Forelimb muscle (tissue), 1 donor: Measurements from ENCODE around the gene EGR1. TPM values are rescaled to one million over a fixed set of nuclear protein-coding genes. Genes with fewer than 3 reads are reported as not detected.

Source experiments
- DNase-seq: peaks from one replicate; pipeline ENCODE4 v3.0.0-alpha.2; 2013; ENCODE audit warnings: low read depth
- polyA plus RNA-seq: library from polyadenylated mRNA; unstranded; fragments of 120-200 nt; gene quantifications from one replicate; pipeline ENCODE4 v1.2.1, GENCODE V29; 2013; ENCODE audit not compliant: insufficient read length

The EGR1 gene
- polyA plus RNA-seq, 1 donor = 152 TPM

DNA sequence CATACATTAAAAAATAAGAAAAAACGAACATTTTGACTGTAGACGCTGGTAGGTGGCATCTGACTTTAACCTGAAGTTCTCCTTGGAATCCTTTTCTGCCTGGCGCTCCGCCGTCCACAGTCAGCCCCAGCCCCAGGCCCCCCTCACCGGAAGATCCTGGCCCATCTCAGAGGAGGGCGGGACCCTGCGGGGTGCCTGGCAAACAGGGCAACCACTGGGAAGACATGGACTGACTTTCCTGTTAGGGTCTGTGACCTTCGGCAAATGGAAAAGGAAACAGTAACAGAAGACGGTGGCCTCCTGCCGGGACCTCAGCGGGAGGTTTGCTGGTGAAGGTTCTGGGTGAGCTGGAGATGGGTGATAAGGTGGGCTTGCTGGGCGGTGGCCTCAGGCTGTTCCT, 11.7 kb upstream of the EGR1 start:
- DNase-seq = no peak

DNA sequence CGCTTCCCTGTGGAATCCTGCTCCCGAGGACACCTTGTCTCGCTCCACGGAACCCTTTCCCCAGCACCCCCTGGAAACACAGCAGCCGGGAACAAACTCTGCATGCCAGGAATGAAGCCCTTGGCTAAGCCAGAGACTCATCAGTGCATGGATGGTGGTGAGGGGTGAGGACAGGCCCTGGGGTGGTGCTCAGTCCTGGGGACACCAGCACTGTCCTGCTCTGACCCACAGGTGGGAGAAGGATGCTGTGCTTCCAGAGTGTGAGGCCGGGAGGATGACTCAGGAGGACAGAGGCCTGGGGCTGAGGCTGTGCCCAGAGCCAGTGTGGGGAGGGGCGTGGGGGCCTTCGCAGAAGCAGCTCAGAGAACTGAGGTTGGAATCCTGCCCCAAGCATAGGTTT, 11.2 kb upstream of the EGR1 start:
- no peak for DNase-seq

DNA sequence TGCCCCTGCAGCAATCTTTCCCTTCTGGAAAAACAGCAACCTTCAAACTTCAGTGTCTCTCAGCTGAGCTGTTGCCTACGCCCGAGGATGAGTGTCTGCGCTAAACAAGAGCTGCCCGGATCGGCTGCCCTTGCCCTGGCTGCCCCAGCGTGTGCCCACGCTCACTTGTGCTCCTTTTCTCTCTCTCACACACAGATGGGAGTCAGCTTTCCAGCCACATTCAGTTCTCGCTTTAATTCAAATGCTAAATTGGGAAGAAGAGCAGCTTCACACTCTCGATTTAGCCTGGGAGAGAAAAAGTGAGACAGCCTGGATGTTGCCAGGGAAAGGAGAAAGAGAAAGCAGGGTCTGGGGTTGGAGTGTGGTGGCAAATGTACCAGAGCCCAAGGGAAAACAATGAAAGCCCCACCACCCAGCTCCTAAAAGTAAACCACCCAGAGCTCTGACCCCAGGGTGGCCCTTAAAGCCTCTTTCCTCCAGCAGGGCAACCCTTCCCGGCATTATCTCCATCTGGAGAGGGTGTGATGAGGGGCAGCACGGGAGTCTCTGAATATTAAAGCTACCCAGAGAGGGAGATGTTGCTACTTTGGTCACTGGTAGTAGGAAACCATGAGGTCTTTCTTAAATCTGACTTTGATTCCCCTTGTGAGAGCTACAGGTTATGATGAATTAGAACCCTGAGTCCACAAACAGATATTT, 9.9 kb upstream of the EGR1 start:
- DNase-seq = no peak

DNA sequence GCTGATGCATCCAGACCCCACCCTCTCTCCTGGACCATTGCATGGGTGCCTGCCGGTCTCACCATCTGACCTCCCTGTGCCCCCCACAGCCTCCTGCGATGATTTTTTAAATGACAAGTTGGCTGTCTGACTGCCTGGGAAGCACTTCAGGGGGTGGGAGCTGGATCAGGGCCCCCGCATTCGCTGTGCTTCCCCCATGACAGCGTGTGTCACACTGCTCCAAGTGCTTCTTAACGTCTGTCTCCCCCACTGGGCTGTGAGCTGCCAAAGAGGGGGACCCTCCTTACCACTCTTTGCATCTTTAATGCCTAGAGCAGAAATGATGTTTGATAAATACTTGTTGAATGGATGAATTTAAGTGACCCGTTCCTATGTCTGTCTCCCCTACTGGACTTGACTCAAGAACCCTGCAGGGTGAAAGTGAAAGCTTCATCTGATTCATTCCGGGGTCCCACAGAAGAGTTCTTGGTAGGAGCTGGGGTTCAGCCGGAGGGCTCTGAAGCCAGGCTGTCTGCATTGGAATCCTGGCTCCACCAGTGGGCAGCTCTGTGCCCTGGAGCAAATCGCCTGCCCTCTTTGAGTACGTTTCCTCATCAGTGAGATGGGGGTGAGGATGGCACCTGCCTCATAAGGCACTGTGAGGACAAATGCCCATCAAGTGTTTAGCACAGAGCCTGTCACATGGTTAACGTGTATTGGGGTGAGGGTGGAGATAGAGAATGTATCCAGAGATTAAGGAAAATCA, 7.6 kb upstream of the EGR1 start:
- DNase-seq = no peak

DNA sequence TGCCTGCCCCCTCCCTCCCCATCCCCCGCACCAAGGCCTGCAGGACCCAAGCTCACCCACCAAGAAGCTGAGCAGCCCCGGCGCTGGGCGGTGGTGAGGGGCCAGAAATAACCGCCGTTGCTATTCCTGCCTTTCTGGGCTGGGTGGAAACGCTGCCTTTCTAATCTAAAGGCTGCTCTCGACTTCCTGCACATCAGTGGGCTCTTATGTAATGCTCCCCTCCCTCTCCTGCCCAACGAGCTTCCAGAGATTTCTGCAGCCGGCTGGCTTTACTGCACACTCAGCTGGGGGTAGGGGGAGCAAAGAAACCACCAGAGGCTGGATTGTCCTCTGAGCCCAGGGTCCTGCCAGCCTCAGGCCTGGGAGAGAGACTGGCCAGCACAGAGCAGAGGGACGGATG, 6.9 kb upstream of the EGR1 start:
- no peak for DNase-seq

DNA sequence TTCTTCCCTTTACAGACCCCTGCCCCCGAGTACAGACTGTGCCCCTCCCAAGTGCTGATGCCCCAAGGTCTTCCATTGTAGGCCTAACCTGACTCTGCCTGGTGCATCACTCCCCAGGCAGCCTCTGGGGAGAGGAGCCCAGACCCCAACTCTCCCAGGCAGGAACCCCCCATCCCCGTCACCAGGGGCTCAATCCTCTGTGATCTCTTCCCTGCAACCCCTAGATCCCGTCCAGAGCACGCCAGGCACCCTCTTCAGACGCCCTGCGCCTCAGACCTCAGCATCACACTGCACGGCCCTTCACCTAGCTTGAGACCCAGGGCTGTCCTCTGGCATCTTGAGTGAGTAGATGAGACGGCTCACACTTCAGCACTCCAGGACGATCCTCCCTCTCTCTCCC, 6.4 kb upstream of the EGR1 start:
- no peak for DNase-seq

DNA sequence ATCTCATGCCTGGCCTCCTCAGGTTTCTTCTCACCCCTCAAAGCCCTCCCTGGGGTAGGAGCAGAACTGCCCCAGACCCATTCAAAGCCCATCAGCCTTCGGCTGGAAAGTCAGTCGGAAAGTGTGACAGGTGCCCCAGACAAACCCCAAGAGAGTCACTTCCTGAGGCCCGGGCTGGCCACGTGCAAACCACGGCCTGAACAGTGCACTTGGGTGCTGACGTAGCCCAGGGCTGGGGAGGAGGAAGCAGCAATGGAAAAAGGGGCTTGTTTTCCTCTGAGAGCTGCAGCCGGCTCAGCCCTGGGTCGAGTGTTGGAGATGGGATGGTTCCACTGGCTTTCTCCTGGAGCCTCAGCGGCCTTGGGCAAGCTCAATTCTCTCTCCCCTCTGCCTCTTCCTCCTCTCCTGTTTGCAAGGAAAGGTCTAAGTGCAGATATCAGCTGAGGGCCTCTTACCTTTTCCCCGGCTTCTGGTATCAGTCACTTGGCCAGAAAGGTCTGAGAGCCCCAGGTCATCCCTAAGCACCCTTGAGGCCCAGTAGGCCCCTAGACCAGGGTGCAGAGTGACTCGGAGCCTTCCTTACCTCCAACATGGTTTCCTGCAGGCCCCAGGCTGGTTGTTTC, 5.9 kb upstream of the EGR1 start:
- DNase-seq = no peak

DNA sequence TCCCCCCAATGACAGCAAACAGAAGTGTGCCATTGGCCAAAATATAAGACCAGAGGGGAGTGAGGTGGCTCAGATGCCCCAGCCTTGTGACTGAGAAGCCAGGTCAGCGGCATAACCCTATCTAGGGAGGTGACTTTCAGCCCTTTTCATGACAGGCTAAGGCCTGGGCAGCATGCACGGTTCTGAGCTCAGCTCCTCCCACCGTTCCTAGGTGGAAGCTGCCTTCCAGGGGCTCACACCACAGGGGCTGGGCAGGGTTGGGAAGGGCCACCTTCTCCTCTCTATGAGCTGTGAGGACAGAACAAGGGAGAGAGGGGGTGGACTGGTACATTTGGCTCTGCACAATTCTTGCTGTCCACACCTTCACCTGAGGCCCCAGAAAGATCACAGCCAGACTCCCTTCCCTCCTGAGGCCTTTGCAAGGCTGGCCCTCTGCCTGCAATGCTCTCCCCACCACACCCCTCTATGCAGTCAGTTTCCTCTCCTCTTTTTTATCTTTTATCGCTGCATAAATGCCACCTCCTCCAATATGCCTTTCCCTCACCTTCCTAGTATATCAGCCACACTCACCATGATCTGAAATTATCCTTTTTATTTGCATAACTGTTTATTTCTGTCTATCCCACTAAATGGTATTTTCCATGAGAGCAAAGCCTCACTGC, 5.1 kb upstream of the EGR1 start:
- no peak for DNase-seq

DNA sequence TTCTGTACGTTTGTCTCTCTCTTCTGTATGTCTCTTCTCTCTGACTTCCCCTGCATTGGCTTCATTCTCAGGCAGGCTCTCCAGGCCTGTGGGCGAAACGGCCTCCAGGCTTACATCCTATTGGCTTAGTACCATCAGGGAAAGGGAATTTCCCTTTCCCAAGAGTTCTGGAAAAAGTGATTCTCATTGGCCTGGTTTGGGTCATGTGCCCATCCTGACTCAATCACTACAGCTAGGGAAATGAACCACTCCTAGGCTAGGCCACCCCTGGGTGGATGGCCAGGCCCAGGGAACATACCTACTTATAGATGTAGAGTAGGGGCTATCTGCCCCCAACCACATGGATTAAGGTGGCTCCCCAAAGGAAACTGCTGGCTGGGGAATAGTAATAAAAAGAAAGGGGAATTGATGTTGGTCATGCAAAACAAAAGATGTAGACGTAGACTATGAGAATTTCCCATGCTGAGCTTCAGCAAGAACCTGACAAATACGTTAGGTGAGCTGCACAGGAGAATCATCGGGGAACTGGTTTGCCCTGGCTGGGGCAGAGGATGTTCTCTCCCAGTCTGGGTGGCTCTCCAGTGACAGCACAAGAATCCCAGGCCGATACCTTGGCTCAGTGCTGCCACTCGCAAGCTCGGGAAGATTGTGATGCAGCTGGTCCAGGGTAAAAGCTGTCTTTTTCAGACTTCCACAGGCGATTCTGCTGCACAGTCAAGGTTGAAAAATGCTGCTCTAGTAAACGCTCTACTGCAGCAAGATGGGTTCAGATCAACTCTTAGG, 3.7 kb upstream of the EGR1 start:
- no peak for DNase-seq

DNA sequence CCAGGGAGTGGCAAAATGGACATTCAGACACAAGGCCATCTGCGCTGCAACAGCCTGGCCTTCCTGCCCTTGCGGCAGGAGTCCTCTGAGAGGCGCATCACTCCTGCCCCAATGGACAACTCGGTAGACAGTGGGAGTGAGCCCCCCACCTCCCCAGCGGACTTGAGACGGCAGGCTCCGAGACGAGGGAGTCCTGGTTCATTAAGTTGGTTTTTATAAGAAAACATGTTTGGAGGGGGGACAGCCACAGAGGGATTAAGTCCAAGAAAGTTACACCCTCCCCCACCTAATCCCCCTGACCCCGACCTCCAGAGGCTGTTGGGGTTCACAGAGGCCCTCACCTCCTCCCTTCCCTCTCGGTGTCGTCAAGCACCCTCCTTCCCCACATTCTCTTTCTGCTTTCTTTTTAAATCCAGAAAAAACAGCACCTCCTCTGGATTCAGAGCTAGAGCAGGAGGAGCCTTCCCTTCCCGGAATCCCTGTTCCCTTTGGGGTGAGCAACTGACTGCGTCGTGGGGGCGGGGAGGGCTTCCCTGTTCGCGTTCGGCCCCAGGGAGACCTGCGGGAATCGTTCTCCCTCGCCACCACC, 1.8 kb upstream of the EGR1 start:
- peak; percentile 45 for DNase-seq

DNA sequence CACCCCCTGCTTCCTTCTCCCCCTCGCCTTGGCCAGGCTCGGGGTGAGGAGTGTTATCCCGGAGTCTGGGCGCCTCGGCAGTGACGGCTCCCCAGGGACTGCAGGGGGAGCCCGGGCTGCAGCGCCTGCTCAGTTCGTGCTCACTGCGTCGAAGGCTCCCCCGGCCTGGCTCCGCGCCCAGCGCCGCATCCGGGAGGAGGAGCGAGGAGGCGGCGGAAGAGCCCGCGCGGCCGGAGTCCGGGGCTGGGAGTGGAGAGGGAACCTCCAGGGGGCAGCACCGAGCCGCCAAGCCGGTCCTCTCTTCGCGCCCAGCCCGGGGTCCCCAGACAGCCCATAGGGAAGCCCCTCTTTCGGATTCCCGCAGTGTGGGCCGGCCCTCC, 1.3 kb upstream of the EGR1 start:
- peak; percentile 88 for DNase-seq

DNA sequence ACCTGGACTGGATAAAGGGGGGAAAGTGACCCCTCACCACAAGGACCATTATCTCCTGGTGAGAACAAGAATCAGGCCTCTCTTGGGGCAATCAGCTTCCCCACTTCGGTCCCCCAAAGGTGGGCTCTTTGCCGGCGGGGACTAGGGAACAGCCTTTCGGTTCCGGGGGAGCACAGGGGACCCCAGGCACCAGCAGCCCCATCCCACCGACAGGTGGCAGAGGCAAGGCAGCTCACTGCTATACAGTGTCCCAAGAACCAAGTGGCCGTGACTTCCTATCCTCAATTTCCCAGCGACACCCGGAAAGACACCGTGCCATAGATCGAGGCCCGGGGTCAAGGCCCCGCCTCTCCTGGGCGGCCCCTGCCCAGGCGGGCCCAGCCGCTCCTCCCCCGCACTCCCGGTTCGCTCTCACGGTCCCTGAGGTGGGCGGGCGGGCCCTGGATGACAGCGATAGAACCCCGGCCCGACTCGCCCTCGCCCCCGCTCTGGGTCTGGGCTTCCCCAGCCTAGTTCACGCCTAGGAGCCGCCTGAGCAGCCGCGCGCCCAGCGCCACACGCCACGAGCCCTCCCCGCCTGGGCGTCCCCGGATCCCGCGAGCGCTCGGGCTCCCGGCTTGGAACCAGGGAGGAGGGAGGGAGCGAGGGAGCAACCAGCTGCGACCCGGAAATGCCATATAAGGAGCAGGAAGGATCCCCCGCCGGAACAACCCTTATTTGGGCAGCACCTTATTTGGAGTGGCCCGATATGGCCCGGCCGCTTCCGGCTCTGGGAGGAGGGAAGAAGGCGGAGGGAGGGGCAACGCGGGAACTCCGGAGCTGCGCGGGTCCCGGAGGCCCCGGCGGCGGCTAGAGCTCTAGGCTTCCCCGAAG, 655 bp upstream of the EGR1 start:
- DNase-seq = peak; percentile 96

DNA sequence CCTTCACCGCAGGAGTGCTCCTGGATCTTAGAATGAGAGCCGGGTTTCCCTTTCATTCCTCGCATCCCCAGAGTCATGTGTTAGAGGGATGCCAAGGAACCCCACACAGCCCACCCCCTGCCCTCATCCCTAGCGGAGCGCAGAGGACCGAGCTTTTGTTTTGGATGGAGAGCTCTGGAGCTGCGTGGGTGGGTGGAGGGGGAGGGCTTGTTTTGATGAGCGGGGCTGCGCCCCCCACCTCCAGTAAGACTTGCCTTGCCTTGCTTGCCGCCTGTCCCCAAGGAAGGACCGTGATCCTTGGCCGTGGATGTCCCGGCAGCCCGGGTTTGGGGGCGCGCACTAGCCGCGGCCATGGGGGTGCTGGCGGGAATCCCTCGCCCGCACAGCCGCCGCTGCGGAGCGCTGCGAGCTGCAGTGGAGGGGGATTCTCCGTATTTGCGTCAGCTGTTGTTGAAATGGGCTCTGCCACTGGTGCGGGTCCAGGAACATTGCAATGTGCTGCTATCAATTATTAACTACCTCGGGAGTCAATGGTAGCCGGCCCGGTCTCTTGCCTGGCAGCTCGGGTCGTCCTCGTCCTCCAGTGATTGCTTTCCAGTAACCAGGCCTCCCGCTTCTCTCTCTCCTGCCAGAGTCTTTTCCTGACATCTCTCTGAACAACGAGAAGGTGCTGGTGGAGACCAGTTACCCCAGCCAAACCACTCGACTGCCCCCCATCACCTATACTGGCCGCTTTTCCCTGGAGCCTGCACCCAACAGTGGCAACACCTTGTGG, 1.0 kb downstream of the EGR1 start:
- no peak for DNase-seq

DNA sequence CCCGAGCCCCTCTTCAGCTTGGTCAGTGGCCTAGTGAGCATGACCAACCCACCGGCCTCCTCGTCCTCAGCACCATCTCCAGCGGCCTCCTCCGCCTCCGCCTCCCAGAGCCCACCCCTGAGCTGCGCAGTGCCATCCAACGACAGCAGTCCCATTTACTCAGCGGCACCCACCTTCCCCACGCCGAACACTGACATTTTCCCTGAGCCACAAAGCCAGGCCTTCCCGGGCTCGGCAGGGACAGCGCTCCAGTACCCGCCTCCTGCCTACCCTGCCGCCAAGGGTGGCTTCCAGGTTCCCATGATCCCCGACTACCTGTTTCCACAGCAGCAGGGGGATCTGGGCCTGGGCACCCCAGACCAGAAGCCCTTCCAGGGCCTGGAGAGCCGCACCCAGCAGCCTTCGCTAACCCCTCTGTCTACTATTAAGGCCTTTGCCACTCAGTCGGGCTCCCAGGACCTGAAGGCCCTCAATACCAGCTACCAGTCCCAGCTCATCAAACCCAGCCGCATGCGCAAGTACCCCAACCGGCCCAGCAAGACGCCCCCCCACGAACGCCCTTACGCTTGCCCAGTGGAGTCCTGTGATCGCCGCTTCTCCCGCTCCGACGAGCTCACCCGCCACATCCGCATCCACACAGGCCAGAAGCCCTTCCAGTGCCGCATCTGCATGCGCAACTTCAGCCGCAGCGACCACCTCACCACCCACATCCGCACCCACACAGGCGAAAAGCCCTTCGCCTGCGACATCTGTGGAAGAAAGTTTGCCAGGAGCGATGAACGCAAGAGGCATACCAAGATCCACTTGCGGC, 1.8 kb downstream of the EGR1 start:
- no peak for DNase-seq

DNA sequence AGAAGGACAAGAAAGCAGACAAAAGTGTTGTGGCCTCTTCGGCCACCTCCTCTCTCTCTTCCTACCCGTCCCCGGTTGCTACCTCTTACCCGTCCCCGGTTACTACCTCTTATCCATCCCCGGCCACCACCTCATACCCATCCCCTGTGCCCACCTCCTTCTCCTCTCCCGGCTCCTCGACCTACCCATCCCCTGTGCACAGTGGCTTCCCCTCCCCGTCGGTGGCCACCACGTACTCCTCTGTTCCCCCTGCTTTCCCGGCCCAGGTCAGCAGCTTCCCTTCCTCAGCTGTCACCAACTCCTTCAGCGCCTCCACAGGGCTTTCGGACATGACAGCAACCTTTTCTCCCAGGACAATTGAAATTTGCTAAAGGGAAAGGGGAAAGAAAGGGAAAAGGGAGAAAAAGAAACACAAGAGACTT, 2.4 kb downstream of the EGR1 start:
- no peak for DNase-seq

DNA sequence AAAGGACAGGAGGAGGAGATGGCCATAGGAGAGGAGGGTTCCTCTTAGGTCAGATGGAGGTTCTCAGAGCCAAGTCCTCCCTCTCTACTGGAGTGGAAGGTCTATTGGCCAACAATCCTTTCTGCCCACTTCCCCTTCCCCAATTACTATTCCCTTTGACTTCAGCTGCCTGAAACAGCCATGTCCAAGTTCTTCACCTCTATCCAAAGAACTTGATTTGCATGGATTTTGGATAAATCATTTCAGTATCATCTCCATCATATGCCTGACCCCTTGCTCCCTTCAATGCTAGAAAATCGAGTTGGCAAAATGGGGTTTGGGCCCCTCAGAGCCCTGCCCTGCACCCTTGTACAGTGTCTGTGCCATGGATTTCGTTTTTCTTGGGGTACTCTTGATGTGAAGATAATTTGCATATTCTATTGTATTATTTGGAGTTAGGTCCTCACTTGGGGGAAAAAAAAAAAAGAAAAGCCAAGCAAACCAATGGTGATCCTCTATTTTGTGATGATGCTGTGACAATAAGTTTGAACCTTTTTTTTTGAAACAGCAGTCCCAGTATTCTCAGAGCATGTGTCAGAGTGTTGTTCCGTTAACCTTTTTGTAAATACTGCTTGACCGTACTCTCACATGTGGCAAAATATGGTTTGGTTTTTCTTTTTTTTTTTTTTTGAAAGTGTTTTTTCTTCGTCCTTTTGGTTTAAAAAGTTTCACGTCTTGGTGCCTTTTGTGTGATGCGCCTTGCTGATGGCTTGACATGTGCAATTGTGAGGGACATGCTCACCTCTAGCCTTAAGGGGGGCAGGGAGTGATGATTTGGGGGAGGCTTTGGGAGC, 3.1 kb downstream of the EGR1 start:
- DNase-seq = no peak

DNA sequence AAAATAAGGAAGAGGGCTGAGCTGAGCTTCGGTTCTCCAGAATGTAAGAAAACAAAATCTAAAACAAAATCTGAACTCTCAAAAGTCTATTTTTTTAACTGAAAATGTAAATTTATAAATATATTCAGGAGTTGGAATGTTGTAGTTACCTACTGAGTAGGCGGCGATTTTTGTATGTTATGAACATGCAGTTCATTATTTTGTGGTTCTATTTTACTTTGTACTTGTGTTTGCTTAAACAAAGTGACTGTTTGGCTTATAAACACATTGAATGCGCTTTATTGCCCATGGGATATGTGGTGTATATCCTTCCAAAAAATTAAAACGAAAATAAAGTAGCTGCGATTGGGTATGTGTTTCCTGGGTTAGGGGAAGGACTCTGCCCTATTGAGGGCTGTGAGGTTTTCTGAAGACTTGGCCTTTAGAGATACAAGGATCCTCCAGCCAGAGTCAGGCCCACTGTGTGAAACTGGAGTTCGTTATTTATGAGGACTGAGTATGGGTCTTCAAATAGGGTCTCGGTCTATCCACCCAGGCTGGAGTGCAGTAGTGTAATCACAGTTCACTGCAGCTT, 3.8 kb downstream of the EGR1 start:
- no peak for DNase-seq
